ENCODE measurements around the gene ADAMTS4. TPM values are rescaled to one million over a fixed set of nuclear protein-coding genes. Genes with fewer than 3 reads are reported as not detected.

Gene ADAMTS4
- total and polyA plus RNA-seq, 9 of the 15 experiments (the other 6 are each of a cell fraction or from before 2014, with no cell fraction given) = 0.07 to 3.7 (median 0.41) TPM

GRCh38 chr1:161159087-161159912 is 39.6 kb downstream of the ADAMTS4 start, which contains the start of gene USP21 (continued):
- TF ChIP-seq HCFC1 (IDR thresholded peaks at IDR 0.05; ENCODE audit: low read depth, low read length) (peak; percentile 85), ZNF766 (CRISPR knock-in tag; conservative IDR thresholded peaks at IDR 0.05) (no peak), ZNF551 (CRISPR knock-in tag; IDR thresholded peaks at IDR 0.05) (no peak), TFE3 (CRISPR knock-in tag; IDR thresholded peaks at IDR 0.05) (no peak), ZNF212 (CRISPR knock-in tag; IDR thresholded peaks at IDR 0.05) (no peak), PHF8 (IDR thresholded peaks at IDR 0.05; ENCODE audit: borderline replicate concordance, low read length) (peak; percentile 76; the same call in 1 of the 2 replicates), ATF7 (IDR thresholded peaks at IDR 0.05) (peak; percentile 43), ZNF830 (CRISPR knock-in tag; IDR thresholded peaks at IDR 0.05) (no peak), ZNF785 (CRISPR knock-in tag; IDR thresholded peaks at IDR 0.05) (no peak), MEF2D (tag; conservative IDR thresholded peaks at IDR 0.05; ENCODE audit: low read depth) (no peak), PML (IDR thresholded peaks at IDR 0.05; ENCODE audit: low read length) (peak; percentile 49; the same call in 1 of the 2 replicates), ZNF408 (CRISPR knock-in tag; IDR thresholded peaks at IDR 0.05; ENCODE audit: low read depth) (no peak), HMBOX1 (IDR thresholded peaks at IDR 0.05) (no peak), CTCFL (IDR thresholded peaks at IDR 0.05; ENCODE audit: borderline replicate concordance, insufficient read depth, low read depth, low read length, poor library complexity, severe bottlenecking) (no peak), NFIX (CRISPR knock-in tag; IDR thresholded peaks at IDR 0.05; ENCODE audit: low read depth) (no peak), SIX5 (IDR thresholded peaks at IDR 0.05; ENCODE audit: borderline replicate concordance in 1 of 2, insufficient read depth in 1 of 2, low read depth in 1 of 2, low read length in 2 of 2) (peak; percentile 34 to 38; a peak in 2 of 4 replicates), DIDO1 (tag; IDR thresholded peaks at IDR 0.05; ENCODE audit: low read depth) (no peak), ILF3 (IDR thresholded peaks at IDR 0.05; ENCODE audit: borderline replicate concordance) (no peak; the same call in 1 of the 2 replicates), RBM34 (IDR thresholded peaks at IDR 0.05; ENCODE audit: borderline replicate concordance, insufficient read depth, low read length) (no peak), TCF3 (CRISPR knock-in tag; IDR thresholded peaks at IDR 0.05) (no peak), ZNF696 (CRISPR knock-in tag; conservative IDR thresholded peaks at IDR 0.05) (no peak), ZNF76 (CRISPR knock-in tag; IDR thresholded peaks at IDR 0.05; ENCODE audit: borderline replicate concordance) (no peak), EGR1 (conservative IDR thresholded peaks at IDR 0.05) (peak; percentile 76)
